Inflammatory macrophage treated with lipopolysaccharide for 4 hours (primary cell): ENCODE data around the gene UPK3A.
"Not testable (repeated sequence)": the region's sequence is repeated elsewhere in the genome, so short reads cannot be mapped to it uniquely, and the experiment has no call there.

Source experiments
- DNase-seq: peaks from one replicate; pipeline ENCODE4 v3.0.0-alpha.2; 2020

Gene UPK3A

DNA sequence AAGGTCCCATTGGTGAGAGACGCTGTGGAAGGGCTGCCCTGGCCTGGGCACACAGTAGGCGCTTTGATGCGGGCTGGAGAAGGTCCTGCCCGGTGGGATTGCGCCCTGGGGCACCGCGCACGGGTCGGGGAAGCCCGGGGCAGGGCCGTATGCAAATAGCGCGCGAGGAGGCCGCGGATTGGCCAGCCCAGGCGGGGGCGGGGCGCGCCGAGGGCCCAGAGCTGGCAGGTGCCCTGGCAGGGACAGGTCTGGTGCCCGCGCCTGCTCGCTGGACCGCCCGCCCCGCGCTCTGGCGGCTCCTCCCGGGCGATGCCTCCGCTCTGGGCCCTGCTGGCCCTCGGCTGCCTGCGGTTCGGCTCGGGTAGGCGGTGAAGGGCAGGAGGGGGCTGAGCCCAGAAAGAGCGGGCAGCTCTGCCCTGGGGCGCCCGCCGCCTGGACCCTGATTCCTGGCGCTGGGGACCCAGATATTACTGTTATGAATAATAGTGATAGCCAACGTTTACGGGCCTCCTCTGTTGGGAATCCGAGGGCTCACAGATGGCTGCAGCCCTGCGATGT is at the start of gene UPK3A:
Gene UPK3A (plus strand): TSS at position 245 of the 558 bp plus-strand sequence. CDS start 65 bp downstream, at position 310.
- peak; percentile 40 for DNase-seq

DNA sequence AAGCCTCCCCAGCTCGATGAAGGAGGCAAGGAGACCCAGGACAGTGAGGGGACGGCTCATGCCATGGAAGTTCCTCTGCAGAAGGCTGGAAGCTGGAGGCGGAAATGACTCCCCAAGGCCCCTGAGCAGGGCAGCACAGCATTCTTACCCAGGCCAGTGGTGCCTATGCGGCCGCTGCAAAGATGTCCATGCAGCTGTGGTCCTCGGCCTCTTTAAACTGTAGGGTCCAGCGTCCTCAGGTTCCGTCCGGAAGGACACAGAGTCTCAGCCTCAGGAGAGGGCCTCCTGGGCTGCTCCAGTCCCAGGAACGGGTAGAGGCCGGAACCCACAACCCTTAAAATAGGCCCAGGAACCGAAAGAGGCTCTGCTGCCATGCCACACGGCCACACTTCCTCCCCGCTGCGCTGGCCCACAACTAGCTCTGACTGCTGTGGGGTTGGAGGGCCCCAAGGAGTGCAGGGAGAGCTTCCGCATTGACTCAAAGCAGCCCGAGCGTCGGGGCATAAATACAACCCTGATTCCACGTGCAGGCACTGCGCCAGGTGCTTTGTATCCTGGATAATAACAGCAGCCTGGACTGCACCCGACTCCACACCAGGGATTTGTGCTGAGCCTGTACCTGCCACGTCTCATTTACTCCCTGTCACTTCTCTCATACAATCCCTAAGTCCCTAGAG is 49.5 kb upstream of the UPK3A start:
- peak; percentile 52 for DNase-seq

DNA sequence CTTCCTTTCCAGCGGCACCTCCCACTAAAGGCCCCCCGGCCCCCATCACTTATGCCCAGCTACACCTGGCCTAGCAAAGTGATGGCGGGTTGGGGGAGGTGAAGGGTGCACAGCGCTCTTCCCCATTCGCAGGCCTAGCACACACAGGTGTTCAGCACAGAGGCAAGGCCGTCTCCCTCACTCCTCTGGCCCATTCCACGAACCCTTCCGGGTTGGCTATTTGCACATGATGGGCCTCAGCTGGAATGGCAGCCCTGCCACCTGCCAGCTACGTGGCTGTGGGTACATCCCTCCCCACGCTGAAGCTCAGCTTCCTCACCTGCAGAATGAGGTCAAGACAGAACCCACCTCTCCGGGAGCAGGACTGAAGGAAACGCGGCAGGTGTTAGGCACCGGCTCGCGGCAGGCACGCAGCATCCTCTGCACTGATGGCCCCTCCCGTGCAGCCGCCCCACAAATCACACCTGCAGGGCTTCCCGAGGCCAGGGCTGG is 48.9 kb upstream of the UPK3A start:
- DNase-seq = no peak

GRCh38 chr22:45237065-45237990 is 47.4 kb upstream of the UPK3A start:
- no peak for DNase-seq

GRCh38 chr22:45238076-45238956 is 46.4 kb upstream of the UPK3A start:
- no peak for DNase-seq

DNA sequence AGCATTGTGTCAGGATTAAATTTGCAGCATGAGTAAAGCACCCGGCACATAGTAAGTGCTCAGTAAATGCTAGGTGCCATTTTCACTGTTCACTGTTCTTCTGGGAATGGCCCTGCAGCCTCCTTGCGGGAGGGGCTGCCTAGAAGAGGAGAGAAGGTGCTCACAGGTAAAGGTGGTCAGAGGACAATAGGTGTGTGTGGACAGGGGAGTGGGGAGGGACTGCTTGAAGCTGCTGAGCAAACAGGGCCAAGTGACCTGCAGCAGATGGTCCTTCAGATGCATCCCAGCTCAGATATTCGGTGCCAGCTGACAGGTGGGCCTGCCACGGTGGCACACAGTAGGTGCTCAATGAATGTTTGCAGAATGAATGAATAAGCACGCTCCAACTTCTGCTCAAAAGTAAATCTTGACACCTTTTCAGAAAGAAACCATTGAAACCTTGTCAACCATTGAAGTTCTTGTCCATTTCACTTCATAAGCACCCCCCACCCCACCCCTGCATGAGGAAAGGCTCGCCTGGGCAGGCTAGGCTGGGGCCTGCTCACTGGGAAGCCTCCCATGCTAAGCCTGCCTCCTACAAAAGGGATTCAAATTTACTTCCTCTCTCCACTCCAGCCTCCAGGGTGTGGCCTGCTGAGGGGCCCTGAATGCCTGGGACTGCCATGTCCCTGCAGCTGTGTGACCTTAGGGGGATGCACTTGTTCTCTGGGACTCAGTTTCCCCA is 45.6 kb upstream of the UPK3A start:
- DNase-seq = peak; percentile 70

DNA sequence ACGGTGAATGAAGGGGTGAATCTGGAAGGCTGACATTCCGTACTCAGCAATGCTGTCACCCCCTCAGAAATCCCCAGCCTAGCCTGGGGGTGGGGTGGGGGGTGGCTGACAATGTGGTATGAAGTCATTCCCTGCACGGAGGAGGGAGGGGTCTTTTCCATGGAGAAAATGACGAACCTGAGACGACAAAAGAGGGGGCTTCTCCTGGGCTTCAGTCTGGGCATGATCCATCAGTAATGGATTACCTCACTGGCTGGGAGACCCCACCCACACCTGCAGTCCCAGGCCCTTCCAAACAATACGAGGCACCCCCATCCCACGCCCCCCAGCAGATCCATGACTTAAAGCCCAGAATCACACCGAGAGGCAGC is 45.1 kb upstream of the UPK3A start:
- DNase-seq = no peak

DNA sequence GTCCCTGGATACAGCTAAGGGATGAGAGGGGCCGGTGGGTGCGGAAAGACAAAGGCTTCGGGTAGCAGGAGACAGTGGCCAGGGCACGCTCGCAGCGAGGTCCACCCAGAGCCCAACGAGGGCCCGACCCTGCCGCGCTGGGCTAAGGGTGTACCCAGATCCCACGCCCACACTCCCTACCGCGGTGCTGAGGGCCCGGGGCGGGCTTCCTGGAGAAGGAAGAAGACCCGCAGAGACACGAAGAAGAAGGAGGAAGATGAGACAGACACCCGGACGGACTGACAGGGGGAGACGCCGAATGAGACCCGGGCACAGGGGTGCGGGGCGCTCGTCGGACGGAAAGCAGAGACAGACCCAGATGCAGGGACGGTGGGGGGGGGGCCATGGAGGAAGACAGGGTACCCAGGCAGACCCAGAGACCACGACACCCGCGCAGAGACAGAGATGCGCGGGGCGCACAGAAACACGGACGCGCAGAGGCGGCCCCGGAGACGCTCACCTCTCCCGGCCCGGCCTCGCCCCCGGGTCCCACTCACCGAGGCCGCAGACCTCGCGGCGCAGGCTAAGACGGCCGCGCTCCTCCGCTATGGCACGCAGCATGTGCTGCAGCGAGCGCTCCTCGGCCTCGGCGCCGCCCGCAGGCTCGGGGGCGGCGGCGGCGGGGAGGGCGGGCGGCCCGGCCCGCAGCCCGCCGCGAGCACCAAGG is 44.5 kb upstream of the UPK3A start:
- DNase-seq = peak; percentile 46

- DNase-seq = peak; percentile 63
Measured at GRCh38 chr22:45240810-45241631, 43.7 kb upstream of the UPK3A start, which contains the start of gene KIAA0930. Gene KIAA0930, minus strand, starts transcription at chr22:45240894. Its CDS starts 191 bp downstream, at chr22:45240703.

DNA sequence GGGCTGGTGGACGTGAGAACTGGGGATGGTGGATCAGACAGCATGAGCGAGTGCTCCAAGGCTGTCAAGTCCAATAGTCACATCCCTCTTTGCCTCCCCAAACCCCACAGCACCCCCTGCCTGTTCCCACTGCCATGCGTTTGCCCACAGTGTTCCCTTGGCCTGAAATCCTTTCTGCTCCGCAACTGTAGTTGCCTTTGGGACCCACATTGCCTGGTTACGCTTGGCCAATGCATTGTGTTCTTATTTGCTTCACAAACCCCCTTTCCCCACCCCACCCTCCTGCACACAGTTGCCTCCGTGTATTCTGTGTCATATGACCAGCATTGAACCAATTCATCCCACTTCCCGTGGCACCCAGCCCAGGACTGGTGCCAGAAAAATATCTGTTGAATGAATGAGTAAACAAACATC is 42.0 kb upstream of the UPK3A start:
- DNase-seq = no peak

- no peak for DNase-seq
Measured at GRCh38 chr22:45244916-45245315, 39.8 kb upstream of the UPK3A start.

- no peak for DNase-seq
Measured at GRCh38 chr22:45246060-45246985, 38.4 kb upstream of the UPK3A start.

GRCh38 chr22:45248832-45249561 is 35.8 kb upstream of the UPK3A start:
- DNase-seq = no peak

DNA sequence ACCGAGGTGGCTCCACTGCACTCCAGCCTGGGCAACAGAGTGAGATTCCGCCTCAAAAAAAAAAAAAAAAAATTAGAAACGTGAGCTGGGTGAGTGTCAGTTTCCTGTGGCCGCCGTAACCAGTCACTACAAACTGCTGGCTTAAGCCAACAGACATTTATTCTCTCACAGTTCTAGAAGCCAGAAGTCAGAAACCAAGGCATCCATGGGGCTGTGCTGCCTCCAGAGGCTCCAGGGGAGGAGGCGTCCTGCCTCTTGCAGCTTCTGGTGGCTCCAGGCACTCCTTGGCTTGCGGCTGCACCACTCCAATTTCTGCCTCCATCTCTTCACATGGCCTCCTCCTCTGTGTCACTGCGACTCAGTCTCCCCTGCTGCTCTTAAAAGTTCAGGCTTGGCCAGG is 32.9 kb upstream of the UPK3A start:
- DNase-seq = no peak

DNA sequence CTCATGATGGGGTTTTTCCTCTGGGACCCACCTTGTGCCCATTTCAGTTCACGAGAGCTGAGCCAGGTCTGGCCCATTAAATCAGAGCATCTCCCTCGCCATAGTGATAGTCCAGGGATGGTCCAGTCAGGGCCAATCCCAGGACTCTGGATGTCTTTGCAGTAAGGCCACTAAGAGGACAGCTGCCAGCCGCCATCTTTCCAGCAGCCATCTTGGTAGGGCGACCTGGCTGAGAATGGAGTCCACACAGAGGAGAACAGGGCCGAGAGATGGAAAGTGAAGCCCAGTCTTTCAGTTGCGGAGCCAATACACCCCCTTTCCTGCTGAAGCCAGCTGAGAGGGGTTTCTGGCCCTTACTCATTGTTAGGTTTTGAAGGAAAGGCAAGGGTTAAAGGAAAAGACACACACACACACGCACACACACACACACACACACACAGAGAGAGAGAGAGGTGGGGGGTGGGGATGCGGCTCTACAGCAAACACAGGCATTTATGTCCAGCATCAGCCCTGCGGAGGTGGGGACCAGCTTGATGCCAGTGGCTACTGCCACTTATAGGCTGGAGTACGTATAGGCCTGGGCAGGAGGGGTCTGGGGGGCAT is 31.6 kb upstream of the UPK3A start:
- DNase-seq = no peak

- DNase-seq = no peak
Measured at GRCh38 chr22:45254388-45254787, 30.4 kb upstream of the UPK3A start.

GRCh38 chr22:45254789-45255278 is 29.9 kb upstream of the UPK3A start:
- DNase-seq = no peak

DNA sequence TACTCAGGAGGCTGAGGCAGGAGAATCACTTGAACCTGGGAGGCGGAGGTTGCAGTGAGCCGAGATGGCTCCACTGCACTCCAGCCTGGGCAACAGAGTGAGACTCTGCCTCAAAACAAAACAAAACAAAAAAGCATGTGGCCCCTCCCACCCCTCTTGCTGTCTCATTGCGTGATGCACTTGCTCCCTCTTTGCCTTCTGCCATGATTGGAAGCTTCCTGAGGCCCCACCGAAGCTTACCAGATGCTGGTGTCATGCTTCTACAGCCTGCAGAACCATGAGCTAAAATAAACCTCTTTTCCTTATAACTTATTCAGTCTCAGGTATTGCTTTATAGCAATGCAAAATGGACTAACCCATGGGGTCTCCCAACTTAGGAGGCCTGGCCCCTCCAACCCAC is 26.8 kb upstream of the UPK3A start:
- not testable (repeated sequence) for DNase-seq
